Measurements from ENCODE around the gene ATXN2L. TPM values are rescaled to one million over a fixed set of nuclear protein-coding genes. Genes with fewer than 3 reads are reported as not detected.
"Not testable (repeated sequence)": the region's sequence is repeated elsewhere in the genome, so short reads cannot be mapped to it uniquely, and the experiment has no call there.

Gene ATXN2L
- total RNA-seq, 2 donors from 2014 or later = 317 to 377 TPM

DNA sequence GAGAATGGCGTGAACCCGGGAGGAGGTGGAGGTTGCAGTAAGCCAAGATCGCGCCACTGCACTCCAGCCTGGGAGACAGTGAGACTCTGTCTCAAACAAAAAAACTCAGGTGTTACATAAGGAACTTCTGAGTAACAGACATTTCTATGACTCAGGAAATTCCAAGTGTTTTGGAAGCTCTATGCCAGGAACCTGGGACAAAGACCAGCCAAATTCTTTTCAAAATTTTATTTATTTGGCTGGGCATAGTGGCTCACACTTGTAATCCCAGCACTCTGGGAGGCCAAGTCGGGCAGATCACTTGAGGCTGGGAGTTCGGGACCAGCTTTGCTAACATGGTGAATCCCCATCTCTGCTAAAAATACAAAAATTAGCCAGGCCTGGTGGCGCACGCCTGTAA is 35.6 kb downstream of the ATXN2L start:
- no peak for ATAC-seq
- no peak for DNase-seq (ENCODE audit: low spot score in 2 of 2)
- Mint-ChIP-seq H3K27ac (no peak overlapping the region), H3K9me3 (no peaks in the 10 kb centered on the region), H3K36me3 (peaks cover 7 to 11% of the 10 kb centered on the region in 2 donors)

DNA sequence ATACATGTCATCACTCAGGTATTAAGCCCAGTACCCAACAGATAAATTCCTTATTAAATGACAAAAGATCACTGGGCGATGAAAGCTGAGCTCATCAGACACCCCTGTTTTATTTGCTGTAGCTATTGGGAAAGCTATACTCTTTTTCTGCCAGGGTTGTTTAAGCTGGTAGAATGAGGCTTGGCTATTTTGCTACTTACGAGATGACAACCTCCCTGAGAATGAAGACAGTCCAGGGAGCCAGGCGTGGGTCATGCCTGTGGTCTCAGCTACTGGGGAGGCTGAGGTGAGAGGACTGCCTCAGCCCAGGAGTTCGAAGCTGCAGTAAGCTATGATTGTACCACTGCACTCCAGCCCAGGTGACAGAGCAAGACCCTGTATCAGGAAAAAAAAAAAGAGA is 36.5 kb downstream of the ATXN2L start:
- no peak for DNase-seq (ENCODE audit: low spot score in 2 of 2)
- Mint-ChIP-seq H3K27ac (peak overlapping the region in 1 of 2 donors; percentile 90), H3K9me3 (no peaks in the 10 kb centered on the region)

DNA sequence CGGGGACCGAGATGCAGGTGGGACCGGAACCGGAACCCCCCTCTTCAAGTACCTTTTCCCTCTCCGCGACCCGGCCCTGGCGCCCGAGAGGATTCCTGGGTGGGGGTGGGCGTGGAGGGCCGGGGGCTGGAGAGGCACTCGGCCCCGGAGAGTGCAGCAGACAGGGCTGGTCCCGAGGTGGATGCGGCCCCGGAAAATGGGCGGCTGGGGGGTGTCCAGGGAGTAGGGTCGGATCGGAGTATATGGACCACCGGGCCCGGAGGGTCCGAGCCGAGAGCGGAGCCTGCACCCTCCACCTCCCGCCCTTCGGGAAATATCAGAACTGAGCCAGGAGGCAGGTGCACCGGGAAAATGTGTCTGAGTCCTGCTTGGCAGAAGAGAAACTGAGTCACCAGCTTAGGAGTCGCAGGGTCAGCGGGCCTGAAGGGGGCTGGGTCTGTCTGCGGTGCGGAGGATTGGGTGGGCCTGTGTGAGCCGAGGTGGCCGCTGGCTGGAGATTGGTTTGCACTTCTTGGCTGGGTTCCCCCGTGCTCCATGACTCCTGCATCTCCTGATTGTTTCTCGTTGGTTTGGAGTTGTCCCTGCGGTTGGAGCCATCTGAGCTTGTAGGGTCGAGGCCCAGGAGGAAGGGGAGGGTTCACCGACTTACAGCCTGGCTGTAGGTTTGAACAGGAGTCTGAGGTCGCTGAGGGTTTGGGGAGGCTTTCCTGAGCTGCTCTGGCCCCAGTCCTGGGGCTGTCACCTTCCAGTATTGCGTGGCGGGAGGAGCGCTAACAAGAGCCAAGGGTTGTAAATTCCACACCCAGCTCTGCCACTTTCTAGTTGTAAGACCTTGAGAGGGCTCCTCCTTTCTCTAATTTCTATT is 41.4 kb downstream of the ATXN2L start:
- Mint-ChIP-seq H3K27ac (peak overlapping the region; percentile 94 to 96), H3K9me3 (no peaks in the 10 kb centered on the region), H3K36me3 (peaks cover 8 to 12% of the 10 kb centered on the region in 2 donors)
- ATAC-seq (peak in 1 of 2 donors; percentile 33), DNase-seq (ENCODE audit: low spot score in 2 of 2) (no peak)

More for the DNA sequence above, 36.5 kb downstream of the ATXN2L start:
- no peak for ATAC-seq
- peaks cover 8 to 12% of the 10 kb centered on the region in 2 donors for H3K36me3 Mint-ChIP-seq

- DNase-seq (ENCODE audit: low spot score in 2 of 2) (no peak), ATAC-seq (no peak)
- peaks cover 8 to 12% of the 10 kb centered on the region in 2 donors for H3K36me3 Mint-ChIP-seq
- H3K9me3 Mint-ChIP-seq = no peaks in the 10 kb centered on the region
- H3K27ac Mint-ChIP-seq = peak overlapping the region in 1 of 2 donors; percentile 31
Measured at GRCh38 chr16:28865001-28865688, 42.3 kb downstream of the ATXN2L start.

DNA sequence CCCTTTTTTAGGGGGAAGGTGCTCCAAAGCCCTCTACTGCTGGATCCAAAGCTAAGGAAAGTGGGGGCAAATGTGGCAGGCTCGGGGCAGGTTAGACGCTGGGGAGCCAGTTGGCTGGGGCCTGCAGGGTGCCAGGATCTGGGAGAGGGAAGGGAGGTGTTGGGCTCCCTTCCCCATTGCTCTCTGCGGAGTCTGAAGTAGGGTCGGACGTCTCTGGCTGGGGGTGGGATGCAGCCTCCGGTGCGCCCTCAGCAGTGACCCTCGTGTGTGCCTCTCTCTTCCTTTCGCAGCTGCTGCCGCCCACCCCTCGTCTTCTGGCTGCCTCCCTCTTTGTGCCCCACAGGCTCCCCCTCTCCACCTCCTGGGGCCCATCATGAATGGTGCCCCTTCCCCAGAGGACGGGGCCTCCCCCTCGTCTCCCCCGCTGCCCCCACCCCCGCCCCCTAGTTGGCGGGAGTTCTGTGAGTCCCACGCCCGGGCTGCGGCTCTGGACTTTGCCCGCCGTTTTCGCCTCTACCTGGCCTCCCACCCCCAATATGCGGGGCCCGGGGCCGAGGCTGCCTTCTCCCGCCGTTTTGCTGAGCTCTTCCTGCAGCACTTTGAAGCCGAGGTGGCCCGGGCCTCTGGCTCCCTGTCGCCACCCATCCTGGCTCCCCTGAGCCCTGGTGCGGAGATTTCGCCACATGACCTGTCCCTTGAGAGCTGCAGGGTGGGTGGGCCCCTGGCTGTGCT is 43.1 kb downstream of the ATXN2L start:
- no peak for ATAC-seq
- Mint-ChIP-seq H3K9me3 (no peaks in the 10 kb centered on the region), H3K27ac (peak overlapping the region in 1 of 2 donors; percentile 92), H3K36me3 (peaks cover 8 to 12% of the 10 kb centered on the region in 2 donors)
- DNase-seq (ENCODE audit: low spot score in 2 of 2) = no peak

- H3K9me3 Mint-ChIP-seq = no peaks in the 10 kb centered on the region
- DNase-seq (ENCODE audit: low spot score in 2 of 2) (no peak), ATAC-seq (no peak)
- H3K36me3 Mint-ChIP-seq = peaks cover 8 to 12% of the 10 kb centered on the region in 2 donors
- H3K27ac Mint-ChIP-seq = peak overlapping the region in 1 of 2 donors; percentile 92
Measured at GRCh38 chr16:28866454-28866804, 43.6 kb downstream of the ATXN2L start.

DNA sequence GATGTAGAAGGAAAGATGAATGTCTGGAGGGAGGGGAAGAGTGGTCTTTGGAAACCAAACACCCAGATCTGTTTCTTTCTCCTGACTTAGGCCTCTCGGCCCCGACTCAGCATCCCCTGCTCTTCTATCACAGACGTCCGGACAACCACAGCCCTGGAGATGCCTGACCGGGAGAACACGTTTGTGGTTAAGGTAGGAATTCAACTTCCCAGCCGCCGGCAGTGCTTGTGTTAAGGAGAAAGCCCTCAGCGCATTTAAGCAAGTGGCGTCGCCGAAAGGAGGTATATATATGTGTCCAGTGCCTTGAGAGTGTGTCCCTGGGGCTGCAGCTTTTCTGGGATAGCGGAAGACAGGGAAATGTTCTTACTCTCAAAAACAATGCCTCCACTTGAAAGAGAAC is 44.4 kb downstream of the ATXN2L start:
- H3K36me3 Mint-ChIP-seq = peaks cover 6 to 8% of the 10 kb centered on the region in 2 donors
- H3K9me3 Mint-ChIP-seq = no peaks in the 10 kb centered on the region
- DNase-seq (ENCODE audit: low spot score in 2 of 2) (no peak), ATAC-seq (no peak)
- peak overlapping the region in 1 of 2 donors; percentile 14 for H3K27ac Mint-ChIP-seq

GRCh38 chr16:28867646-28868045 is 44.8 kb downstream of the ATXN2L start:
- H3K27ac Mint-ChIP-seq; ATAC-seq; H3K9me3 Mint-ChIP-seq; H3K36me3 Mint-ChIP-seq; DNase-seq (ENCODE audit: low spot score in 2 of 2): not testable (repeated sequence)

DNA sequence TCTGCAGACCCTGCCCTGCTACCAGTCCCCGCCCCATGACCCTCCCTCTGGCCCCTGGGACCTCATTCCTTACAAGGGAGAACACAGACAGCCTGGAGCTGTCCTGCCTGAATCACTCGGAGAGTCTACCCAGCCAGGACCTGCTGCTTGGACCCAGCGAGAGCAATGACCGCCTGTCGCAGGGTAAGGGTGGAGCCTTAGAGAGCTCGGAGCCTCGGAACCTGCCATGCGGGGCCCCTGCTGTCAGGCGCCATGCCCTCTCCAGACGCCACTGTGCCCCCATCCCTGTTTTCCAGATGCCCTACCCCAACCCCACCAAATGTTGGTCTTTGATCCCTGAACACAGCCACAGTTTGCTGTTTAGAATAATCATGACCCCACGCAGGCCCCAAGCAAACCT is 46.4 kb downstream of the ATXN2L start:
- no peaks in the 10 kb centered on the region for H3K9me3 Mint-ChIP-seq
- DNase-seq (ENCODE audit: low spot score in 2 of 2) (no peak), ATAC-seq (no peak)
- H3K27ac Mint-ChIP-seq = peak overlapping the region in 1 of 2 donors; percentile 4
- H3K36me3 Mint-ChIP-seq = no peaks in the 10 kb centered on the region

DNA sequence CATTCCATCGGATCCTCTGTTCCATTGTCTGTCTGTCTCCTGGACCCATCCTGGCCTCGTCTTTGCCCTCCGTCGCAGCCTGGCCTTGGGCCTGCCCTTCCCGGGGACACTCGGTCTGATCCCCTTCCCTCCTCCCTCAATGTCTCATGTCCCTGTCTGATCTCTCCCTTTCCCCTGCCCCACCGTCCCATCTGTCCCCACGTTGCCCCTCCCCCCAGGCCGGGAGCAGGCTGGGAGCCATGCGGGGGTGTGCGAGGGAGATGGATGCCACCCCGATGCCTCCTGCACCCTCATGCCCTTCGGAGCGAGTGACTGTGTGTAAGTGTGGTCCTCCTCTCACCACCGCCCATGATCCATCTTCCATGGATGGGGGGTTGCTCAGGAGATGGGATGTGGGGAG is 50.2 kb downstream of the ATXN2L start:
- Mint-ChIP-seq H3K36me3 (no peaks in the 10 kb centered on the region), H3K27ac (no peak overlapping the region), H3K9me3 (no peaks in the 10 kb centered on the region)
- DNase-seq (ENCODE audit: low spot score in 2 of 2) (no peak), ATAC-seq (no peak)

DNA sequence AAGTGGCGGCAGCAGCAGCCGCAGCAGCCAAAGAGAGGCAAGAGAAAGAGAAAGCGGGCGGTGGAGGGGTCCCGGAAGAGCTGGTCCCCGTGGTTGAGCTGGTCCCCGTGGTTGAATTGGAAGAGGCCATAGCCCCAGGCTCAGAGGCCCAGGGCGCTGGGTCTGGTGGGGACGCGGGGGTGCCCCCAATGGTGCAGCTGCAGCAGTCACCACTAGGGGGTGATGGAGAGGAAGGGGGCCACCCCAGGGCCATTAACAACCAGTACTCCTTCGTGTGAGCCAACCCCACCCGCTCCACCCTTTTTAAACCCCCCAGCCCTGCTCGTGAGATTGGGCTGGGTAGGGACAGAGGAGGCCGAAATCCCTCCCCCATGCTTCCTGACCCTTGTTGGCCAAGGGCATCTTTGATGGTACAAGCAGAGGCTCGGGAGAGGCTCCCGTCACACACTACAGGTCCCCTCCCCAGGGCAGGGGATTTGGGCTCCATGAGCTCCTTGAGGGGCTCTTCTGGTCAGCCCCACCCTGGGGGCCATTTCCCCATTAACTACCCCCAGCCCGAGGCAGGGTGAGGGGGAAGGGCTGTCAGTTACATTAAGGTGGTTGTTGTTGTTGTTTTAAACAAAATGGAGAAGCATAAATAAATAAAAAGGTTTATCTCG is 50.9 kb downstream of the ATXN2L start:
- H3K9me3 Mint-ChIP-seq = no peaks in the 10 kb centered on the region
- no peaks in the 10 kb centered on the region for H3K36me3 Mint-ChIP-seq
- peak in 1 of 2 donors; percentile 73 for DNase-seq (ENCODE audit: low spot score in 2 of 2)
- ATAC-seq = peak; percentile 63 to 79
- H3K27ac Mint-ChIP-seq = peak overlapping the region in 1 of 2 donors; percentile 44

GRCh38 chr16:28874406-28874805 is 51.6 kb downstream of the ATXN2L start:
- no peaks in the 10 kb centered on the region for H3K36me3 Mint-ChIP-seq
- no peaks in the 10 kb centered on the region for H3K9me3 Mint-ChIP-seq
- H3K27ac Mint-ChIP-seq = no peak overlapping the region
- DNase-seq (ENCODE audit: low spot score in 2 of 2) (no peak), ATAC-seq (peak in 1 of 2 donors; percentile 27)

DNA sequence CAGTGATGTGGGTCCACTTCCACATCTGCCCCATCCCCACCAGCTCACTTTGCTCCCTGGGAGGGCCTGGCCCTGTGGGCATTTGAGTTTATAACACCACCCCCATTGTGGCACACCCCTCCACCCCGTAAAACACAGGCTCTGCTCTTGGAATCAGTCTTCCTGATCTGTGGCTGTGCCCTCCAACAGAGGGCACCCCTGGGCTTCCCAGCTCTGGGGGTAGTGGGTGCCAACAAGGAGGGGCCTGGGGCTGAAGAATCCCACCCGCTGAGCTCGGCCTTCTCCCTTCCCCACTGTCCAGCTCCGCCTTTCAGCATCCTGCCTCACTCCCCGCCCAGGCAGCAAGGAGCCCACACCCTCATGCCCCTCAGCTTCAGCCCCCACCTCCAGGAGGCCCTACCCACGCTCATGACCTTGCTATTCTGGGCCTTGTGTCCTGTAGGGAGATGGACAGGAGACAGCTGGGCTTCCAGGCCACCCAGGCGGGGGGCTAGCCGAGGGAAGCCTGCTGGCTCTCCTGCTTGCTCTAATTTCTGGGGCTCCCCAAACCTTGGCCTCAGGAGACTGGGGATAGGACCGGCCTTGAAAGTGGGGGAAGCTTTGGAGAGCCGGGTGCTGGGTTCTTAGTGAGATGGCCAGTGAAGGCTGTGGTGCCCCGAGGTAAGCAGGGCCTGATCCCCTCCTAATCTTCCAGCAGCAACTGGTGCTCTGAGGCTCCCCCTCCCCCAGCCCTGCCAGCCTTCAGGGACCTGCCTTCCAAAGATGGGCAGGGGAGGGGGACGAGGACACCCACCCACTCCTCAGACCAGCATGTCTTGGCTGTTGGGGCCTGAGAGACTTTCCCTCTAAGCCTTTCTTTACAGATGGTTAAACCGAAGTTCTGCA is 52.6 kb downstream of the ATXN2L start:
- Mint-ChIP-seq H3K27ac (peak overlapping the region in 1 of 2 donors; percentile 89), H3K9me3 (no peaks in the 10 kb centered on the region)

DNA sequence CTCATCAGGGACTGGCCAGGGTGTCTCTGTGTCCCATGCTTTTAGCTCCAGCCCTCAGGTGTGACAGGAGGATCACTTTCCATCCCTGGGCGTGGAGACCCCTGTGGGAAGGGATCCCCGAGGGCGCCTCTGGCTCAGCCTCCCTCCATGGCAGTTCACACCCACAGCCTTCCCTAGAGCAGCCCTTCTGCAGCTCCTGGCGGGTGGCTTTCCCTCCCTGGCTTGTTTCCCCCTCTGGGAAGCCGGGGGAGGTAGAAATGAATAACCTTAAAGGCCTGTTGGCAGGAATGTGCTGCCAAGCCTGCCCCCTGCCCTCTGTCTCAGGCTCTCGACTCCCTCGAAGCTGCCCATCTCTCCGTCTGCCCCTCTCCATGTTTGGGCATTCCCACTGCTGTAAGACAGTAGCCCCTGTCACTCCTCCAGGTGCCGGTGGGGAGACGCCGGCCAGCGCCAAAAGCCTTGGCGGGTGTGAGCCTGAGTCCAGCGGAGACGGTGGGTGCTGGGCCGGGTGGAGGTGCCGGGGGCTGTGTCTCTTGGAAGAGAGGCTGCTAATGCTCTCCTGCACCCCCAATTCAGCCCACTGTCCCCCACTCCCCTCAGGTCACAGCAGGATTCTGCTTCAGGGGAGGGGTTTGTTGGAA is 53.3 kb downstream of the ATXN2L start:
- peaks cover 4 to 5% of the 10 kb centered on the region in 2 donors for H3K36me3 Mint-ChIP-seq
- H3K27ac Mint-ChIP-seq = peak overlapping the region in 1 of 2 donors; percentile 56
- peaks cover 0 to 4% of the 10 kb centered on the region in 2 donors for H3K9me3 Mint-ChIP-seq
- ATAC-seq = no peak
- no peak for DNase-seq (ENCODE audit: low spot score in 2 of 2)

More for the DNA sequence above, 52.6 kb downstream of the ATXN2L start:
- H3K36me3 Mint-ChIP-seq = no peaks in the 10 kb centered on the region
- ATAC-seq (no peak), DNase-seq (ENCODE audit: low spot score in 2 of 2) (no peak)

DNA sequence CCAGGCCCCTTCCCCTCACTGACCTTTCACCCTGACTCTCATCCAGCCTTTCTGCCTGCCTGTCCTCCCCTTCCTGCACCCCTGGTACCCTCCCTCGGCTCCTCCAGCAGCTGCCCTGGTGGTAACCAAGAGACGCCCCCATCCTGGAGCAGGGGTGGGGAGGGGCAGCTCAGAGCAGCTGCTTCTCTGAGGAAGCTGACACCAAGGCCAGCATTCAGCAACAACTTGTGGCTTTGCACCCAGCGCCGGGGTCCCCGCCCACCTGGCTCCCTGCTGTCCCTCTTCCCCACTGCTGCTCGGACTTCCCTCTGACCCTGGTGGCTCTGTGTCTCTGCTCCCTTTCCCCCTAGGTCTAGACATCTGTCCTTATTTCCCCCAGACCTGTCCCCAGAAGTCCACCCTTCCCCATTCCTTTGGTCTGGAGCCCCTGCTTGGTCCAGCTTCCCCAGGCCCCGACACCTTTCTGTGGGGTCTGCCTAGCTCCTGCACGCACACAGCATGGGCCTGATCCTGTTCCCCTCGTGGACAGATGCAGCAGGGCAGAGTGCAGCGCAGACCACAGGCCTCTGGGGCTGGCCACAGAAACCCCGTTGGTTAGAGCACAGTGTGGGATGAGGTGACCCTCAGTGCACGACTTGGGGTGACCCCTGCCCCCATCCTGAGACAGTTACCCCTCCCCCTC is 54.3 kb downstream of the ATXN2L start:
- Mint-ChIP-seq H3K27ac (peak overlapping the region in 1 of 2 donors; percentile 56), H3K9me3 (peaks cover 0 to 5% of the 10 kb centered on the region in 2 donors), H3K36me3 (peaks cover 8 to 9% of the 10 kb centered on the region in 2 donors)
- no peak for ATAC-seq
- no peak for DNase-seq (ENCODE audit: low spot score in 2 of 2)
